H1 (cell line): ENCODE measurements around the gene AATK. TPM values are rescaled to one million over a fixed set of nuclear protein-coding genes. Genes with fewer than 3 reads are reported as not detected.

Experiments used
- EZH2 ChIP-seq: fragments of 200-600 bp; sonication (generic); IDR thresholded peaks from 2 replicates; pipeline ENCODE4 v1.7.1; 2012; ENCODE audit warnings: low read depth, mild to moderate bottlenecking, moderate library complexity, low read length, inconsistent platforms; ENCODE audit not compliant: severe bottlenecking
- GTF2F1 ChIP-seq: IDR thresholded peaks from 2 replicates; pipeline ENCODE4 v1.6.1; 2012; ENCODE audit warnings: low read depth, low read length, improper control_type of control experiment, borderline replicate concordance
- MAFK ChIP-seq: IDR thresholded peaks from 2 replicates; pipeline ENCODE4 v1.6.1; 2012; ENCODE audit warnings: low read depth, mild to moderate bottlenecking, improper control_type of control experiment, low read length
- SP4 ChIP-seq: IDR thresholded peaks from 2 replicates; pipeline ENCODE4 v1.6.1; 2012; ENCODE audit warnings: low read length, inconsistent platforms
- polyA plus RNA-seq, 7 experiments: library from polyadenylated mRNA; depleted of rRNA in 3 of 7; stranded (reverse) in 5 of 7; unstranded in 2 of 7; fragments of >200 nt in 5 of 7; fragments of 200-250 nt in 2 of 7; gene quantifications; 1 replicate in 5 of 7; 2 replicates in 1 of 7; 4 replicates in 1 of 7; pipeline versions ENCODE4 v1.2.1 to v1.2.3, GENCODE V29; 2011 to 2013; ENCODE audit warnings: missing spikeins in 2 of 7, mixed read lengths in 2 of 7
- total RNA-seq: library from RNA; stranded (reverse); fragmentation: NEBNext Ultra II Directional; extraction: Animal tissue kit (Norgen Biotek cat#: 25700); gene quantifications from 2 replicates; pipeline ENCODE4 v1.2.1, GENCODE V29; 2021
- TF ChIP-seq, protein P1 (sequence below): fragments of 300-600 bp; sonication (generic); IDR thresholded peaks from 2 replicates; pipeline ENCODE4 v1.7.1; 2012; ENCODE audit warnings: low read length, moderate library complexity, mild to moderate bottlenecking, inconsistent platforms; ENCODE audit not compliant: insufficient replicate concordance

The AATK gene
- total and polyA plus RNA-seq, 2 of the 8 experiments (the other 6 are each of a cell fraction or from before 2014, with no cell fraction given) = 1.7 to 3.5 TPM

DNA sequence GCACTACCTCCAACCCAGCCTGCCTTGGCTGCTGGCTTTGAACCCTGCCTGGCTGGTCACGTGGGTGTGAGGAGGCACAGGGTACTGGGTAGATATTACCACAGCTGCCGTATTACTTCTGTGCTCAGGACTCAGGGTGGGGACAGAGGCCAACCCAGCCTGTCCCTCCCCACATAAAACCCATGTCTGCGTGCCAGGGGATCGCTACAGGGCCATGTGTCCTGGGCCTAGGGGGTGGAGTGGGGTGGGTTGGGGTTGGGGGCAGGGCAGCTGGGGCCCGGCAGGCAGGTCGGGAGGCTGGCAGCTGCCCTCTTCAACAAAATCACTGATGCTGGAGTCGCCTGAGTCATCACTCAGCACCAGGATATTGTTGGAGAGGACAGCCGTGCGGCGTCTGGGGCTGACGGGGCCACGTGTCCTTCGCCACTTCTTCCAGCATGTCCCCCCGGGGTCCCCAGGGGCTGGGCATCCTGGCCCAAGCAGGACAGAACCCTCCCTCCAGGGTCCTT lies 40.4 kb downstream of the AATK start (continued):
- TF ChIP-seq, protein P1, sequence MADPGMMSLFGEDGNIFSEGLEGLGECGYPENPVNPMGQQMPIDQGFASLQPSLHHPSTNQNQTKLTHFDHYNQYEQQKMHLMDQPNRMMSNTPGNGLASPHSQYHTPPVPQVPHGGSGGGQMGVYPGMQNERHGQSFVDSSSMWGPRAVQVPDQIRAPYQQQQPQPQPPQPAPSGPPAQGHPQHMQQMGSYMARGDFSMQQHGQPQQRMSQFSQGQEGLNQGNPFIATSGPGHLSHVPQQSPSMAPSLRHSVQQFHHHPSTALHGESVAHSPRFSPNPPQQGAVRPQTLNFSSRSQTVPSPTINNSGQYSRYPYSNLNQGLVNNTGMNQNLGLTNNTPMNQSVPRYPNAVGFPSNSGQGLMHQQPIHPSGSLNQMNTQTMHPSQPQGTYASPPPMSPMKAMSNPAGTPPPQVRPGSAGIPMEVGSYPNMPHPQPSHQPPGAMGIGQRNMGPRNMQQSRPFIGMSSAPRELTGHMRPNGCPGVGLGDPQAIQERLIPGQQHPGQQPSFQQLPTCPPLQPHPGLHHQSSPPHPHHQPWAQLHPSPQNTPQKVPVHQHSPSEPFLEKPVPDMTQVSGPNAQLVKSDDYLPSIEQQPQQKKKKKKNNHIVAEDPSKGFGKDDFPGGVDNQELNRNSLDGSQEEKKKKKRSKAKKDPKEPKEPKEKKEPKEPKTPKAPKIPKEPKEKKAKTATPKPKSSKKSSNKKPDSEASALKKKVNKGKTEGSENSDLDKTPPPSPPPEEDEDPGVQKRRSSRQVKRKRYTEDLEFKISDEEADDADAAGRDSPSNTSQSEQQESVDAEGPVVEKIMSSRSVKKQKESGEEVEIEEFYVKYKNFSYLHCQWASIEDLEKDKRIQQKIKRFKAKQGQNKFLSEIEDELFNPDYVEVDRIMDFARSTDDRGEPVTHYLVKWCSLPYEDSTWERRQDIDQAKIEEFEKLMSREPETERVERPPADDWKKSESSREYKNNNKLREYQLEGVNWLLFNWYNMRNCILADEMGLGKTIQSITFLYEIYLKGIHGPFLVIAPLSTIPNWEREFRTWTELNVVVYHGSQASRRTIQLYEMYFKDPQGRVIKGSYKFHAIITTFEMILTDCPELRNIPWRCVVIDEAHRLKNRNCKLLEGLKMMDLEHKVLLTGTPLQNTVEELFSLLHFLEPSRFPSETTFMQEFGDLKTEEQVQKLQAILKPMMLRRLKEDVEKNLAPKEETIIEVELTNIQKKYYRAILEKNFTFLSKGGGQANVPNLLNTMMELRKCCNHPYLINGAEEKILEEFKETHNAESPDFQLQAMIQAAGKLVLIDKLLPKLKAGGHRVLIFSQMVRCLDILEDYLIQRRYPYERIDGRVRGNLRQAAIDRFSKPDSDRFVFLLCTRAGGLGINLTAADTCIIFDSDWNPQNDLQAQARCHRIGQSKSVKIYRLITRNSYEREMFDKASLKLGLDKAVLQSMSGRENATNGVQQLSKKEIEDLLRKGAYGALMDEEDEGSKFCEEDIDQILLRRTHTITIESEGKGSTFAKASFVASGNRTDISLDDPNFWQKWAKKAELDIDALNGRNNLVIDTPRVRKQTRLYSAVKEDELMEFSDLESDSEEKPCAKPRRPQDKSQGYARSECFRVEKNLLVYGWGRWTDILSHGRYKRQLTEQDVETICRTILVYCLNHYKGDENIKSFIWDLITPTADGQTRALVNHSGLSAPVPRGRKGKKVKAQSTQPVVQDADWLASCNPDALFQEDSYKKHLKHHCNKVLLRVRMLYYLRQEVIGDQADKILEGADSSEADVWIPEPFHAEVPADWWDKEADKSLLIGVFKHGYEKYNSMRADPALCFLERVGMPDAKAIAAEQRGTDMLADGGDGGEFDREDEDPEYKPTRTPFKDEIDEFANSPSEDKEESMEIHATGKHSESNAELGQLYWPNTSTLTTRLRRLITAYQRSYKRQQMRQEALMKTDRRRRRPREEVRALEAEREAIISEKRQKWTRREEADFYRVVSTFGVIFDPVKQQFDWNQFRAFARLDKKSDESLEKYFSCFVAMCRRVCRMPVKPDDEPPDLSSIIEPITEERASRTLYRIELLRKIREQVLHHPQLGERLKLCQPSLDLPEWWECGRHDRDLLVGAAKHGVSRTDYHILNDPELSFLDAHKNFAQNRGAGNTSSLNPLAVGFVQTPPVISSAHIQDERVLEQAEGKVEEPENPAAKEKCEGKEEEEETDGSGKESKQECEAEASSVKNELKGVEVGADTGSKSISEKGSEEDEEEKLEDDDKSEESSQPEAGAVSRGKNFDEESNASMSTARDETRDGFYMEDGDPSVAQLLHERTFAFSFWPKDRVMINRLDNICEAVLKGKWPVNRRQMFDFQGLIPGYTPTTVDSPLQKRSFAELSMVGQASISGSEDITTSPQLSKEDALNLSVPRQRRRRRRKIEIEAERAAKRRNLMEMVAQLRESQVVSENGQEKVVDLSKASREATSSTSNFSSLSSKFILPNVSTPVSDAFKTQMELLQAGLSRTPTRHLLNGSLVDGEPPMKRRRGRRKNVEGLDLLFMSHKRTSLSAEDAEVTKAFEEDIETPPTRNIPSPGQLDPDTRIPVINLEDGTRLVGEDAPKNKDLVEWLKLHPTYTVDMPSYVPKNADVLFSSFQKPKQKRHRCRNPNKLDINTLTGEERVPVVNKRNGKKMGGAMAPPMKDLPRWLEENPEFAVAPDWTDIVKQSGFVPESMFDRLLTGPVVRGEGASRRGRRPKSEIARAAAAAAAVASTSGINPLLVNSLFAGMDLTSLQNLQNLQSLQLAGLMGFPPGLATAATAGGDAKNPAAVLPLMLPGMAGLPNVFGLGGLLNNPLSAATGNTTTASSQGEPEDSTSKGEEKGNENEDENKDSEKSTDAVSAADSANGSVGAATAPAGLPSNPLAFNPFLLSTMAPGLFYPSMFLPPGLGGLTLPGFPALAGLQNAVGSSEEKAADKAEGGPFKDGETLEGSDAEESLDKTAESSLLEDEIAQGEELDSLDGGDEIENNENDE = no peak
- no peak for TF ChIP-seq SP4
- TF ChIP-seq MAFK = no peak
- no peak for TF ChIP-seq GTF2F1
- TF ChIP-seq EZH2 = no peak
- TF ChIP-seq, all 59 proteins: peak for 0
